Measurements from ENCODE around the gene ARFGEF3. TPM values are rescaled to one million over a fixed set of nuclear protein-coding genes. Genes with fewer than 3 reads are reported as not detected.

The ARFGEF3 gene
- polyA plus RNA-seq, 2 donors, result 0.15 to 0.20 TPM

- Histone ChIP-seq H3K4me1 (ENCODE audit: control insufficient read depth in 2 of 2, insufficient read depth in 2 of 2, low read length in 1 of 2) (peaks cover 0 to 2% of the 10 kb centered on the region in 2 donors), H3K27me3 (ENCODE audit: control insufficient read depth in 1 of 2, insufficient read depth in 2 of 2, low read length in 2 of 2) (no peaks in the 10 kb centered on the region), H3K27ac (ENCODE audit: low read depth in 2 of 2, low read length in 1 of 2) (no peak overlapping the region), H3K4me3 (ENCODE audit: low read depth in 1 of 2, low read length in 2 of 2) (no peak overlapping the region), H3K36me3 (ENCODE audit: control insufficient read depth in 2 of 2, insufficient read depth in 2 of 2, low read length in 1 of 2) (no peaks in the 10 kb centered on the region), H3K9me3 (ENCODE audit: control insufficient read depth in 2 of 2, insufficient read depth in 1 of 2, low read depth in 1 of 2, low read length in 1 of 2) (no peaks in the 10 kb centered on the region)
- 81 to 94% methylated on average over 4 of the region's 4 CpGs for WGBS, 2 donors
Observed at GRCh38 chr6:138124096-138124495, 37.6 kb upstream of the ARFGEF3 start.

GRCh38 chr6:138128096-138128495 lies 33.6 kb upstream of the ARFGEF3 start:
- H3K36me3 ChIP-seq (ENCODE audit: control insufficient read depth in 2 of 2, insufficient read depth in 2 of 2, low read length in 1 of 2), result no peaks in the 10 kb centered on the region
- 87 to 96% methylated on average over 3 of the region's 3 CpGs for WGBS, 2 donors

DNA sequence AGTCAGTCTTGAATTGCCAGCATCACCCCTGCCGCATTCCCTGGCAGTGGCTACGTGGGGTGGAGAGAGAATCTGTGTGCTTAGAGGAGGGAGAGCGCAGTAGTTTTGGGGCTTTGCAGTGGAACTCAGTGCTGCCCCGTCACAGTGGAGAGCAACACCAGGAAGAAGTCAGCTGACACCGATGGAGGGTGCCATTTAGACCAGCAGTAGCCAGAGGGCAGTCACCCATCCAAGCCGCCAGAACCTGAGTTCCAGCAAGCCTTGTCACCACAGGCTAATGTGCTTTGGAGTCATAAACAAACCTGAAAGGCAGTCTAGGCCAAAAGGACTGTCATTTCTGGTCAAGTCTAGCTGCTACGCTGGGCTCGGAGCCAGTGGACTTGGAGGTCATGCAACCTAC lies 32.5 kb upstream of the ARFGEF3 start:
- Histone ChIP-seq H3K36me3 (ENCODE audit: control insufficient read depth in 2 of 2, insufficient read depth in 2 of 2, low read length in 1 of 2) (no peaks in the 10 kb centered on the region), H3K27me3 (ENCODE audit: control insufficient read depth in 1 of 2, insufficient read depth in 2 of 2, low read length in 2 of 2) (no peaks in the 10 kb centered on the region), H3K27ac (ENCODE audit: low read depth in 2 of 2, low read length in 1 of 2) (no peak overlapping the region), H3K4me3 (ENCODE audit: low read depth in 1 of 2, low read length in 2 of 2) (no peak overlapping the region), H3K9me3 (ENCODE audit: control insufficient read depth in 2 of 2, insufficient read depth in 1 of 2, low read depth in 1 of 2, low read length in 1 of 2) (no peaks in the 10 kb centered on the region), H3K4me1 (ENCODE audit: control insufficient read depth in 2 of 2, insufficient read depth in 2 of 2, low read length in 1 of 2) (no peaks in the 10 kb centered on the region)
- WGBS, 2 donors, result 92 to 94% methylated on average over 8 of the region's 8 CpGs

More at GRCh38 chr6:138128096-138128495, 33.6 kb upstream of the ARFGEF3 start:
- no peaks in the 10 kb centered on the region for H3K9me3 ChIP-seq (ENCODE audit: control insufficient read depth in 2 of 2, insufficient read depth in 1 of 2, low read depth in 1 of 2, low read length in 1 of 2)
- no peak overlapping the region for H3K27ac ChIP-seq (ENCODE audit: low read depth in 2 of 2, low read length in 1 of 2)
- peaks cover 0 to 2% of the 10 kb centered on the region in 2 donors for H3K4me1 ChIP-seq (ENCODE audit: control insufficient read depth in 2 of 2, insufficient read depth in 2 of 2, low read length in 1 of 2)
- no peak overlapping the region for H3K4me3 ChIP-seq (ENCODE audit: low read depth in 1 of 2, low read length in 2 of 2)
- H3K27me3 ChIP-seq (ENCODE audit: control insufficient read depth in 1 of 2, insufficient read depth in 2 of 2, low read length in 2 of 2), result no peaks in the 10 kb centered on the region

DNA sequence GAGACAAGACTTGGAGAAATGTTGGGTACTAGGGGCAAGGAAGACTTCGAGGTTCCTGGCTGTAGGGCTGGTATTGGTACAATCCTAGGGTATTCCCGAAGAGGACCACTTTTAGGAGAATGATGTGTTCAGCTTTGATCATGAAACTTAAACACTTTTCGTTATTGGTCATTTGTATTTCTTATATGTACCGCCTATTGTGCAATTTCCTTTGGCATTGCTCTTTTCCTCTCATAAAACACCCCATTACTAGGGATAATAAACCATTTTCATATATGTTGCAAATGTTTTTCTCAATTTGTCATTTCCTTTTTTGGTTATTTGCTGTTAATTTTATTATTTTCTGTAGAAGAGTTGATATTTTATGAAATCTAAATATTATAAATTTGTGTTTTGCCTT lies 18.9 kb upstream of the ARFGEF3 start:
- H3K4me3 ChIP-seq (ENCODE audit: low read depth in 1 of 2, low read length in 2 of 2), result no peak overlapping the region
- 76 to 85% methylated on average over 4 of the region's 4 CpGs for WGBS, 2 donors
- H3K27me3 ChIP-seq (ENCODE audit: control insufficient read depth in 1 of 2, insufficient read depth in 2 of 2, low read length in 2 of 2), result no peaks in the 10 kb centered on the region
- H3K4me1 ChIP-seq (ENCODE audit: control insufficient read depth in 2 of 2, insufficient read depth in 2 of 2, low read length in 1 of 2), result no peaks in the 10 kb centered on the region
- no peak overlapping the region for H3K27ac ChIP-seq (ENCODE audit: low read depth in 2 of 2, low read length in 1 of 2)
- H3K36me3 ChIP-seq (ENCODE audit: control insufficient read depth in 2 of 2, insufficient read depth in 2 of 2, low read length in 1 of 2), result no peaks in the 10 kb centered on the region
- no peaks in the 10 kb centered on the region for H3K9me3 ChIP-seq (ENCODE audit: control insufficient read depth in 2 of 2, insufficient read depth in 1 of 2, low read depth in 1 of 2, low read length in 1 of 2)

DNA sequence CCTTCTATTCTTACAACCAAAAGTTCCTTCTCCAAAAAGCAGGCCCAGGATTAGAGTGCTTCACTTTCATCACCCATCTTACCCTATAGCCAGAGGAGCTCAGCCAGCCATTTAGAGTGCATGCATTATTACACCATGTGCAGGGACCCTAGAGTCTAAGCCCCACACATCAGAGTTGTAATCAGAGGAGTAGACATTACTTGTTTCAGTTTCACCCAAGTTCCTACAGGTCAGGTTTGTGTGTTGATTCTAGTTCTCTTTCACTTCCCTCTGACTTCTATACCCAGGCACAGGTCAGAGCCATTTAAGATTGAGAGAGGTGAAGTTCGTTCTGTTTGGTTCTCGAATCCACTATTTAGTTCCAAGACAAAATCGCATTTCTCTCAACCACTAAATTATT lies 16.3 kb upstream of the ARFGEF3 start:
- Histone ChIP-seq H3K4me3 (ENCODE audit: low read depth in 1 of 2, low read length in 2 of 2) (no peak overlapping the region), H3K36me3 (ENCODE audit: control insufficient read depth in 2 of 2, insufficient read depth in 2 of 2, low read length in 1 of 2) (no peaks in the 10 kb centered on the region), H3K9me3 (ENCODE audit: control insufficient read depth in 2 of 2, insufficient read depth in 1 of 2, low read depth in 1 of 2, low read length in 1 of 2) (no peaks in the 10 kb centered on the region), H3K27ac (ENCODE audit: low read depth in 2 of 2, low read length in 1 of 2) (no peak overlapping the region), H3K27me3 (ENCODE audit: control insufficient read depth in 1 of 2, insufficient read depth in 2 of 2, low read length in 2 of 2) (no peaks in the 10 kb centered on the region), H3K4me1 (ENCODE audit: control insufficient read depth in 2 of 2, insufficient read depth in 2 of 2, low read length in 1 of 2) (no peaks in the 10 kb centered on the region)
- WGBS, 2 donors, result 89 to 95% methylated on average over 3 of the region's 3 CpGs

- no peaks in the 10 kb centered on the region for H3K4me1 ChIP-seq (ENCODE audit: control insufficient read depth in 2 of 2, insufficient read depth in 2 of 2, low read length in 1 of 2)
- WGBS, 2 donors, result 93% methylated on average over 5 of the region's 5 CpGs
- no peaks in the 10 kb centered on the region for H3K27me3 ChIP-seq (ENCODE audit: control insufficient read depth in 1 of 2, insufficient read depth in 2 of 2, low read length in 2 of 2)
- H3K27ac ChIP-seq (ENCODE audit: low read depth in 2 of 2, low read length in 1 of 2), result no peak overlapping the region
- H3K36me3 ChIP-seq (ENCODE audit: control insufficient read depth in 2 of 2, insufficient read depth in 2 of 2, low read length in 1 of 2), result no peaks in the 10 kb centered on the region
- no peaks in the 10 kb centered on the region for H3K9me3 ChIP-seq (ENCODE audit: control insufficient read depth in 2 of 2, insufficient read depth in 1 of 2, low read depth in 1 of 2, low read length in 1 of 2)
- H3K4me3 ChIP-seq (ENCODE audit: low read depth in 1 of 2, low read length in 2 of 2), result no peak overlapping the region
Observed at GRCh38 chr6:138146544-138146943, 15.2 kb upstream of the ARFGEF3 start.

GRCh38 chr6:138155443-138155842 lies 6.3 kb upstream of the ARFGEF3 start:
- no peaks in the 10 kb centered on the region for H3K36me3 ChIP-seq (ENCODE audit: control insufficient read depth in 2 of 2, insufficient read depth in 2 of 2, low read length in 1 of 2)
- no peaks in the 10 kb centered on the region for H3K4me1 ChIP-seq (ENCODE audit: control insufficient read depth in 2 of 2, insufficient read depth in 2 of 2, low read length in 1 of 2)
- no peak overlapping the region for H3K4me3 ChIP-seq (ENCODE audit: low read depth in 1 of 2, low read length in 2 of 2)
- no peak overlapping the region for H3K27ac ChIP-seq (ENCODE audit: low read depth in 2 of 2, low read length in 1 of 2)
- WGBS, 2 donors, result 73 to 79% methylated on average over 1 of the region's 1 CpG
- H3K9me3 ChIP-seq (ENCODE audit: control insufficient read depth in 2 of 2, insufficient read depth in 1 of 2, low read depth in 1 of 2, low read length in 1 of 2), result no peaks in the 10 kb centered on the region
- H3K27me3 ChIP-seq (ENCODE audit: control insufficient read depth in 1 of 2, insufficient read depth in 2 of 2, low read length in 2 of 2), result peaks cover 0 to 7% of the 10 kb centered on the region in 2 donors

GRCh38 chr6:138157986-138158638 lies 3.6 kb upstream of the ARFGEF3 start:
- Histone ChIP-seq H3K4me3 (ENCODE audit: low read depth in 1 of 2, low read length in 2 of 2) (no peak overlapping the region), H3K4me1 (ENCODE audit: control insufficient read depth in 2 of 2, insufficient read depth in 2 of 2, low read length in 1 of 2) (peaks cover 0 to 2% of the 10 kb centered on the region in 2 donors), H3K27me3 (ENCODE audit: control insufficient read depth in 1 of 2, insufficient read depth in 2 of 2, low read length in 2 of 2) (peaks cover 0 to 18% of the 10 kb centered on the region in 2 donors), H3K9me3 (ENCODE audit: control insufficient read depth in 2 of 2, insufficient read depth in 1 of 2, low read depth in 1 of 2, low read length in 1 of 2) (no peaks in the 10 kb centered on the region), H3K27ac (ENCODE audit: low read depth in 2 of 2, low read length in 1 of 2) (no peak overlapping the region), H3K36me3 (ENCODE audit: control insufficient read depth in 2 of 2, insufficient read depth in 2 of 2, low read length in 1 of 2) (no peaks in the 10 kb centered on the region)
- WGBS, 2 donors, result 57% methylated on average over 4 of the region's 4 CpGs

DNA sequence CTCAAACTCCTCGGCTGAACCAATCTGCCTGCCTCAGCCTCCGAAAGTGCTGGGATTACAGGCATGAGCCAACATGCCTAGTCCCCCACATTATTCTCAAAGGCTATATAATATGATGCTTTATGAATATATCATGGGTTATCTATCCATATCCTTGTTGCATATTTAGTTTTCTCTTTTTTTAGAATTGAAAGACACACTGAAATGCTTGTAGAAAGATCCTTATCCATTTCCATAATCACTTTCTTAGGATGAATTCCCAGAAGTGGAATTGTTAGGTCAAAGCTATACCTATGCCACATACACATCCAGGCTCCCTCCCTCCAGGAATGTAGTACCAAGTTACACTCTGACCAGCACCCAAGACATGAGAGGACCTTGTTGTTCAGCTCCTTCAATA lies 2.5 kb upstream of the ARFGEF3 start:
- WGBS, 2 donors, result 69 to 87% methylated on average over 2 of the region's 2 CpGs
- H3K27ac ChIP-seq (ENCODE audit: low read depth in 2 of 2, low read length in 1 of 2), result no peak overlapping the region
- H3K36me3 ChIP-seq (ENCODE audit: control insufficient read depth in 2 of 2, insufficient read depth in 2 of 2, low read length in 1 of 2), result no peaks in the 10 kb centered on the region
- H3K27me3 ChIP-seq (ENCODE audit: control insufficient read depth in 1 of 2, insufficient read depth in 2 of 2, low read length in 2 of 2), result peaks cover 0 to 18% of the 10 kb centered on the region in 2 donors
- no peaks in the 10 kb centered on the region for H3K9me3 ChIP-seq (ENCODE audit: control insufficient read depth in 2 of 2, insufficient read depth in 1 of 2, low read depth in 1 of 2, low read length in 1 of 2)
- H3K4me3 ChIP-seq (ENCODE audit: low read depth in 1 of 2, low read length in 2 of 2), result no peak overlapping the region
- H3K4me1 ChIP-seq (ENCODE audit: control insufficient read depth in 2 of 2, insufficient read depth in 2 of 2, low read length in 1 of 2), result peaks cover 0 to 2% of the 10 kb centered on the region in 2 donors
